HG03378 (cell line): ENCODE results near the gene BRI3BP.
"Not testable (repeated sequence)": the region's sequence is repeated elsewhere in the genome, so short reads cannot be mapped to it uniquely, and the experiment has no call there.

Experiments
- ATAC-seq: cut with Tn5 transposase; IDR thresholded peaks from one replicate; pipeline ENCODE4 v1.9.1; 2021; ENCODE audit warnings: mild to moderate bottlenecking, moderate library complexity; ENCODE audit not compliant: unreplicated experiment

The BRI3BP gene

GRCh38 chr12:125021096-125021495 is 27.7 kb downstream of the BRI3BP start:
- ATAC-seq: no peak

GRCh38 chr12:125021771-125022170 is 28.3 kb downstream of the BRI3BP start:
- ATAC-seq: no peak

- no peak for ATAC-seq
Observed at GRCh38 chr12:125023065-125023464, 29.6 kb downstream of the BRI3BP start.

GRCh38 chr12:125024949-125025563 is 31.6 kb downstream of the BRI3BP start:
- ATAC-seq: no peak

GRCh38 chr12:125025606-125026235 is 32.3 kb downstream of the BRI3BP start:
- ATAC-seq: no peak

- ATAC-seq: no peak
Observed at GRCh38 chr12:125028106-125028505, 34.7 kb downstream of the BRI3BP start.

GRCh38 chr12:125029761-125030358 is 36.4 kb downstream of the BRI3BP start:
- ATAC-seq: no peak

- ATAC-seq: not testable (repeated sequence)
Observed at GRCh38 chr12:125031471-125031870, 38.0 kb downstream of the BRI3BP start.

- ATAC-seq: no peak
Observed at GRCh38 chr12:125032466-125033152, 39.2 kb downstream of the BRI3BP start.

GRCh38 chr12:125033288-125033687 is 39.8 kb downstream of the BRI3BP start:
- ATAC-seq: no peak

GRCh38 chr12:125038976-125039625 is 45.7 kb downstream of the BRI3BP start:
- ATAC-seq: no peak

- ATAC-seq: no peak
Observed at GRCh38 chr12:125049093-125049458, 55.6 kb downstream of the BRI3BP start.

- no peak for ATAC-seq
Observed at GRCh38 chr12:125050446-125050845, 57.0 kb downstream of the BRI3BP start.

- no peak for ATAC-seq
Observed at GRCh38 chr12:125050868-125051267, 57.4 kb downstream of the BRI3BP start.

- ATAC-seq: no peak
Observed at GRCh38 chr12:125053821-125054220, 60.4 kb downstream of the BRI3BP start.

- no peak for ATAC-seq
Observed at GRCh38 chr12:125055591-125055990, 62.1 kb downstream of the BRI3BP start.

- ATAC-seq: no peak
Observed at GRCh38 chr12:125056306-125056705, 62.9 kb downstream of the BRI3BP start.

- ATAC-seq: no peak
Observed at GRCh38 chr12:125057708-125058107, 64.3 kb downstream of the BRI3BP start.

- no peak for ATAC-seq
Observed at GRCh38 chr12:125061229-125061628, 67.8 kb downstream of the BRI3BP start.

GRCh38 chr12:125063522-125063921 is 70.1 kb downstream of the BRI3BP start:
- ATAC-seq: not testable (repeated sequence)

GRCh38 chr12:125064492-125064891 is 71.0 kb downstream of the BRI3BP start:
- no peak for ATAC-seq
